Measurements from ENCODE around the gene OXLD1. TPM values are rescaled to one million over a fixed set of nuclear protein-coding genes. Genes with fewer than 3 reads are reported as not detected.

Gene OXLD1
- total RNA-seq, 1 experiment from 2014 or later = 75.9 TPM

DNA sequence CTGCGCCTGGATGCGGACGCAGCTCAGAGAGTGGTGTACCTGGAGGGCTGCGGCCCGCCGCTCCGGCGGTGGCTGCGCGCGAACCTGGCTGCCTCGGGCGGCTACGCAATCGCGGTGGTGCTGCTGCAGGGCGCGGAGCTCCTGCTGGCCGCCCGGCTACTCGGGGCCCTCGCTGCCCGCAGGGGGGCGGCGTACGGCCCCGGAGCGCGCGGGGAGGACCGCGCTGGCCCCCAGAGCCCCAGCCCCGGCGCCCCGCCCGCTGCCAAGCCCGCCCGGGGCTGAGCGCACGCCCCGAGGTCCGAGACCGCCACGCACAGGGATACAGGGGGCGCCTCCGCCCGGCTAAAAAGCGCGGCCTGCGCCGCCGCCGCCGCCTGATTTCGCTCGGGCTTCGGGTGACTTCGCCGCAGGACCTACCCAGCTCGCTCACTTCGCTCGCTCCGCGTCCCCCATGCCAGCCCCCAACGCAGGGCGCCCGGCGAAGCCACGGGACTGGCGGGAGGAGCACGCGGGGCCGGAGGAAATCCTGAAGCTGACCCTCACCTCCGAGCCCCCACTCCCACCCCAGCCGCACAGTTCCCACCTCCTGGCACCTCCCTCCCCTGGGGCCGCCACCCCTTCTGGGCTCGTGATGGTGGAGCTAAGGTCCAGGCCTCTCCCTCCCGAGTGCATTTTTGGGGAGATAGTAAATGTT is 18.2 kb downstream of the OXLD1 start:
- H4K20me1 ChIP-seq (ENCODE audit: insufficient read depth) = no peaks in the 10 kb centered on the region
- H3K27me3 ChIP-seq (ENCODE audit: insufficient read depth, low read length) = no peaks in the 10 kb centered on the region
- intact Hi-C loops (cut with micrococcal nuclease) = no loop called here
- no peak overlapping the region for H3K4me3 ChIP-seq (replicated peaks in 1 of 2; ENCODE audit: low read depth in 1 of 2, low read length in 2 of 2)
- peaks cover 0 to 5% of the 10 kb centered on the region in 2 experiments; a peak in 1 of 4 replicates for H3K9me3 ChIP-seq (ENCODE audit: control insufficient read depth in 1 of 2, insufficient read depth in 1 of 2, low read depth in 1 of 2, low read length in 2 of 2)
- TF ChIP-seq FOSL1 (IDR thresholded peaks at IDR 0.05; ENCODE audit: low read depth) = no peak
- TF ChIP-seq, protein P1, sequence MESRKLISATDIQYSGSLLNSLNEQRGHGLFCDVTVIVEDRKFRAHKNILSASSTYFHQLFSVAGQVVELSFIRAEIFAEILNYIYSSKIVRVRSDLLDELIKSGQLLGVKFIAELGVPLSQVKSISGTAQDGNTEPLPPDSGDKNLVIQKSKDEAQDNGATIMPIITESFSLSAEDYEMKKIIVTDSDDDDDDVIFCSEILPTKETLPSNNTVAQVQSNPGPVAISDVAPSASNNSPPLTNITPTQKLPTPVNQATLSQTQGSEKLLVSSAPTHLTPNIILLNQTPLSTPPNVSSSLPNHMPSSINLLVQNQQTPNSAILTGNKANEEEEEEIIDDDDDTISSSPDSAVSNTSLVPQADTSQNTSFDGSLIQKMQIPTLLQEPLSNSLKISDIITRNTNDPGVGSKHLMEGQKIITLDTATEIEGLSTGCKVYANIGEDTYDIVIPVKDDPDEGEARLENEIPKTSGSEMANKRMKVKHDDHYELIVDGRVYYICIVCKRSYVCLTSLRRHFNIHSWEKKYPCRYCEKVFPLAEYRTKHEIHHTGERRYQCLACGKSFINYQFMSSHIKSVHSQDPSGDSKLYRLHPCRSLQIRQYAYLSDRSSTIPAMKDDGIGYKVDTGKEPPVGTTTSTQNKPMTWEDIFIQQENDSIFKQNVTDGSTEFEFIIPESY (IDR thresholded peaks at IDR 0.05; ENCODE audit: extremely low read depth, insufficient replicate concordance, low read length) = no peak
- no peak for TF ChIP-seq SP1 (IDR thresholded peaks at IDR 0.05; ENCODE audit: low read depth)
- TF ChIP-seq SIN3A (IDR thresholded peaks at IDR 0.05; ENCODE audit: low read depth) = no peak
- TF ChIP-seq RAD21 (IDR thresholded peaks at IDR 0.05; ENCODE audit: low read depth) = no peak
- TF ChIP-seq POLR2A (IDR thresholded peaks at IDR 0.05; ENCODE audit: borderline replicate concordance, extremely low read depth, insufficient read depth, insufficient read length) = no peak
- TF ChIP-seq CBX3 (IDR thresholded peaks at IDR 0.05; ENCODE audit: low read depth) = no peak
- TF ChIP-seq, protein P2, sequence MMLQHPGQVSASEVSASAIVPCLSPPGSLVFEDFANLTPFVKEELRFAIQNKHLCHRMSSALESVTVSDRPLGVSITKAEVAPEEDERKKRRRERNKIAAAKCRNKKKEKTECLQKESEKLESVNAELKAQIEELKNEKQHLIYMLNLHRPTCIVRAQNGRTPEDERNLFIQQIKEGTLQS (IDR thresholded peaks at IDR 0.05) = no peak
- TF ChIP-seq, protein P3, sequence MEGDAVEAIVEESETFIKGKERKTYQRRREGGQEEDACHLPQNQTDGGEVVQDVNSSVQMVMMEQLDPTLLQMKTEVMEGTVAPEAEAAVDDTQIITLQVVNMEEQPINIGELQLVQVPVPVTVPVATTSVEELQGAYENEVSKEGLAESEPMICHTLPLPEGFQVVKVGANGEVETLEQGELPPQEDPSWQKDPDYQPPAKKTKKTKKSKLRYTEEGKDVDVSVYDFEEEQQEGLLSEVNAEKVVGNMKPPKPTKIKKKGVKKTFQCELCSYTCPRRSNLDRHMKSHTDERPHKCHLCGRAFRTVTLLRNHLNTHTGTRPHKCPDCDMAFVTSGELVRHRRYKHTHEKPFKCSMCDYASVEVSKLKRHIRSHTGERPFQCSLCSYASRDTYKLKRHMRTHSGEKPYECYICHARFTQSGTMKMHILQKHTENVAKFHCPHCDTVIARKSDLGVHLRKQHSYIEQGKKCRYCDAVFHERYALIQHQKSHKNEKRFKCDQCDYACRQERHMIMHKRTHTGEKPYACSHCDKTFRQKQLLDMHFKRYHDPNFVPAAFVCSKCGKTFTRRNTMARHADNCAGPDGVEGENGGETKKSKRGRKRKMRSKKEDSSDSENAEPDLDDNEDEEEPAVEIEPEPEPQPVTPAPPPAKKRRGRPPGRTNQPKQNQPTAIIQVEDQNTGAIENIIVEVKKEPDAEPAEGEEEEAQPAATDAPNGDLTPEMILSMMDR (IDR thresholded peaks at IDR 0.05 in 2 of 3, conservative IDR thresholded peaks at IDR 0.05 in 1 of 3; ENCODE audit: borderline replicate concordance in 1 of 3, insufficient read depth in 1 of 3, low read depth in 2 of 3, low read length in 2 of 3) = no peak
- no peak for TF ChIP-seq YY1 (IDR thresholded peaks at IDR 0.05; ENCODE audit: extremely low read depth, insufficient replicate concordance, low read depth, low read length)
- no peak for TF ChIP-seq SRF (IDR thresholded peaks at IDR 0.05; ENCODE audit: low read depth)
- no peaks in the 10 kb centered on the region for H3K9me2 ChIP-seq (ENCODE audit: insufficient read depth)
- DNase-seq (ENCODE audit: low read depth, low spot score) (no peak), ATAC-seq (no peak)
- H3K9ac ChIP-seq (ENCODE audit: low read length) = no peak overlapping the region
- peaks cover 7 to 17% of the 10 kb centered on the region in 2 experiments; a peak in 3 of 4 replicates for H3K4me1 ChIP-seq (ENCODE audit: control insufficient read depth in 1 of 2, insufficient read depth in 2 of 2, low read length in 2 of 2)
- H3K27ac ChIP-seq (ENCODE audit: low read depth, low read length) = no peak overlapping the region
- H2AFZ ChIP-seq (ENCODE audit: low read depth, low read length, poor library complexity, severe bottlenecking) = no peak overlapping the region
- H3K36me3 ChIP-seq (ENCODE audit: control insufficient read depth in 1 of 2, insufficient read depth in 2 of 2, low read length in 2 of 2) = no peaks in the 10 kb centered on the region
- ChIA-PET RAD21 (ENCODE audit: low non-redundant PET in 1 of 2, low total read pairs in 2 of 2, uncharacterized antibody in 2 of 2, unreplicated experiment in 2 of 2) (no interaction called here), CTCF (no interaction called here), POLR2A (no interaction called here)
- no peaks in the 10 kb centered on the region for H3K79me2 ChIP-seq (ENCODE audit: insufficient read depth, low read length)
- no TSS peak for BruUV-seq (replicated peaks)
- no peak overlapping the region for H3K4me2 ChIP-seq (ENCODE audit: low read length)

Data from HCT116 (cell line).